NCI-H446 (cell line): Measurements from ENCODE around the gene TRPM1.

Experiments
- DNase-seq, 2 experiments: peaks; one replicate each; lab custom pipeline; 2025; lab: John Stamatoyannopoulos, UW

The TRPM1 gene

DNA sequence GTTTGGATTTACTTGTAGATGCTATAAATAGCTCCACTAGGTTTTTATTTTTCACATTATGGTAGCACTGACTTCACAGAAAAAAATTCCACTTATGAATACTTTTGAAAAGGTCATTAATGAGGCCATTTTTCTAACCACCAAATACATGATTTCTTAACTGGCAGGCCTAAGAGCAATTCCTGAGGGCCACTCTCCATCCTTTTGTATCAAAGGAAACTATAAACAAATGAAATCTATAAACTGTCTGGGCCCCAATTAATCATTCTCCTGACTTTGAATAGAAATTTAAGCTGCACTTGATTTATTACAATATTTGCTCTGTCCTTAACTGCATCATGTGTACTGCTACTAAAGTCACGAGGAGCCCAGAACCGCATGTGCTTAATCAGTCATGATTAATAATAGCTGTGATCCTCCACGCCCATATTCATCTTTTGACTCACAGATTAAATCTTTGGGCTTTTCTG is 85.0 kb downstream of the TRPM1 start:
- no peak for DNase-seq

DNA sequence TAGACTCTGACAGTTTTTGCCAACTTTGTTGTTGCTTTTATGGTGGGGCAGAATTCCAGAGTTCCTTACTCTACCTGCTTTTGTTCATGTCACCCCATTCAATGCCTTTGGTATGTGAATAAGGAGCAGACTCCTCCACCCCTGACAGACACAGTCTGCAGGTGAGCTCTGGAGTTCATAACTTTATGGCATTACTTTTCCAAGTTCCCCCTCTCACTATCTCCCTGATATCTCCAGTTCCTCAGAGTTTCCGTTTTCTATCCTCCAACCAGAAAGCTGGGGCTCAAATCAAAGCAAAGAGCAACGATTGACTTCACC is 87.0 kb downstream of the TRPM1 start:
- DNase-seq: no peak

DNA sequence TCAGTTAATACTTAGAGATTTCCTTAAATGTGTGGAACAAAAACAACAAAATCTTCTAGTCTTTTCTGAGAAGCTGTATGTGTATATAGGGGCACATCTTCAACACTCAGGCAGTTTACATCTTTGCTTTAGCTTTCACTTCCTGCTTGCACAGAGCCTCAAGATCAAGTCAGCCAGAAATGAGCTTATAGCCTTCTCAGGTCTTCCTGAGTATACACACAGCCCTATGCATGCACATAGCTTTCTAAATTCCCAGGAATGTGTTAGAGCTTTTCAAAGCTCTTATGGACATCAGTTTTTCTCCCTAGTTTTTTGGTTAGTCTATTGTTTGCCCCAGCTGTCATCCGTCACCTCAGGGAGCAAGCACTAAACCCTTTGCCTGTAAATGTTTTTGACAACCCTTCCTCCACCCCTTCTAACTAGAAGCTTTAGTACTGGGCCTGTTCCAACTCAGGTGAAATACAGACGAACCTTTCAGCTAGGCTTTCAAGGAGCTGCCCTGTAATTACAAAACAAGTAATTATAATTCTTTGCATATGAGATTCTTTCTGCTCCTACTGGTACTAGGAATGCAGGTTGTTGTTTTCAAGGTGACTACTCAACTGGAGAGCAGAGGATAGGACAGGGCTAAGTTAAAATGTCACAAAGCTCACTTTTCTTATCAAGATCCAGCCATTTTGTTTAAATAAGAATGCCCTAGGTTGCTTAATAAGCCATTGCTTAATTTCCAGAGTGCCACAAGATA is 87.5 kb downstream of the TRPM1 start:
- DNase-seq: no peak

DNA sequence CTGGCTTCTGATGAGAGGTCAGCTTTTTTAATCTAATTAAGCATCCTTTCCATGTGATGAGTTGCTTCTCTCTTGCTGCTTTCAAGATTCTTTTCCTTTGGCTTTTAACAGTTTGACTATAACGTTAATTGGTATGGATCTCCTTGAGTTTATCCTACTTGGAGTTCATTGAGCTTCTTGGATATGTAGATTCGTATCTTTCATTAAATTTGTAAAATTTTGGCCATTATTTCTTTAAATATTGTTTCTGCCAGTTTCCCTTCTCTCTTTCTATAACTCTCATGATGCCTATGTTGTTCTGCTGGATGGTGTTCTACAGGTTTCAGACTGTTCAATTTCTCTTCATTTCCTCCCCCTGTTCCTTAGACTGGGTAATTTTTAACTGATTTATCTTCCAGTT is 89.1 kb downstream of the TRPM1 start:
- no peak for DNase-seq

DNA sequence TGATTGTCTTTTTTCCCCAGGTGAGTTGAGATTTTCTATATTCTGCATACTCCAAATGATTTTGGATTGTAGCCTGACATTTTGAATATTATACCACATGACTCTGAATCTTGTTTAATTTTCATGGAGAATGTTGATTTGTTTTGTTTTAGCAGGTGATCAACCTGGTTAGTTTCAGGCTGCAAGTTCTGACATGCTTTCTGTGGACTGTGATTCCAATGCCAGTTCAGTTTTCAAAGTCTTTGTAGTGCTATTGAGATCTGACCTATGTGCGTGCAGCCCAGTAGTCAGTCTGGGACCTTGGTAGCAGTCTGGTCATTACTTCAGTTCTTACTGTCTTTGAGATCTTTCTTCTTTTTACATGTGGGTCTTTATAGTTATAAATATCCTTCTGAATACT is 91.5 kb downstream of the TRPM1 start:
- no peak for DNase-seq

DNA sequence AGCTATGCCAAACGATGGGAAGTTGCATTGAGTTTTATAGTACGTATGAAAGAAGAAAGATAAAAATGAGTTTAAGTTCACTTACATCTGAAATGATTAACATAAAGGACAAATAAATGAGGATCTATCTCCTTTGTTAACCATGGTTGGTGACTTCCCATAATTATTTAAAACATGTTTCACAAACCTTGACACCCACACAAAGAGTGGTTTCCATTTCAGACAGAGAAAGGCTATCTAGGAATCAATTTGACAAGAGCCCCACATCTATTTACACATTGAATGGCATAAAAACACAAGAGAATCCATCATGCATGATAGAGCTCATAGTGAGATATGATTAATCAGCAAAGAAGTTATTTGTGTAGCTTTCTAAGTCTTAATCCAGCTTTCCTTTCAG is 95.9 kb downstream of the TRPM1 start:
- no peak for DNase-seq

DNA sequence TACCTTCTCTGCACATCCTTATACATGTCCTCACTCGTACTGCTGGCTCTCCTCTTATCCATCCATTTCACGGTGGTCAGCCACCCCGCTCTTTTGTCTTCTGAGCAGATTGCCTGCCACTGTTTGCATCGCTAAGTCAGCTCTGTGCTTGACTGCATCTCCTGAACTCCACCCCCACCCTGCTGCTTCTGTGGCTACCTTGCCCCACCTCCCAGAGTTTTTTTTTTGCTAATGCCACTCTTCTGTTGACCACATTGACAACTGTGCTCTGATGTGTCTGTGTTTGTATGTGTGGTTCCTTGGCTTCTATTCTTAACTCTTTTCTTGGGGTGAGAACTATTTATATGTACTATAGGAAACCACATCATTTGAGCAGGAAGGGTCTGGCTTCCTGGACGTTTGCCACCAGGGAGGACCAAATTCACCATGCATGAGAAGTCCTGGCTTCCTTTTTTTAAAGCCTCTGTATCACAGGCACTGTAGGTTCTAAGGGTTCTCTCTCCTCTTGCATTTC is 97.2 kb downstream of the TRPM1 start:
- DNase-seq: no peak

DNA sequence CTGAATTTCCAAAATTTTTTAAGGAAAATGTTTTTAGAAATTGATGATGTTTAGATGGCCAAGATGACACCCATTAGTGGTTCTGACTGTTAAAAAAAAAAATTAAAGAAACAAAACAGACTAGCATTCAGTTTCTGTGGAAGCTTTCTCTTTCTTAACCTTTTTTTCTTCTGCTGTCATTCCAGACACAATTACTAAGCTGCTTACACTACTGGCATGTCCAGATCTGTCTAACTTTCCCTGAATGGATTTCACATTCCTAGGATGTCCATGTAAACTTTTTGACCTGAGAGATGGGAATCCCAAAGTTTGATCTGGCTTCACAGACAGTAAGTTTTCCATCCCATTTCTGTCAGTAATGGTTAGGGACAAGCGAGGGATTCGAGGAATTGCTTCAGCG is 99.8 kb downstream of the TRPM1 start:
- no peak for DNase-seq

DNA sequence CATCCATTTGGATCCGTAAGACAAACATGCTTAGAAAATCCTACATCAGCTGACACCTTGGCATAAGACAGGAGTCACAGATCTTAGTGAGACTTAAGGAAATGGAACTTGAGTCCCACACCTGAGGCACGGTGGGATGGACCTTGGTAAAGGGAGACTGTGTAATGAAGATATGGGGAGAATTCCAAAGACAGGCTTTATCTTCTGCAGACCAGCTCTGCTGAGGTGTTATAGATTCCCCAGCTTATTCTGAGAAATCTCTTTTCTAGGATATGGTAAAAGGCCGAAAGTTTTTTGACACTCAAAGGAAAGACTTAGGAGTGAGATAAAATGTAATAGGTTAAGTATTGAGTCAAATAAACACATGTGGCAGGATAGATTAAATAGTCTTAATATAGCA is 101.8 kb downstream of the TRPM1 start:
- DNase-seq: no peak

DNA sequence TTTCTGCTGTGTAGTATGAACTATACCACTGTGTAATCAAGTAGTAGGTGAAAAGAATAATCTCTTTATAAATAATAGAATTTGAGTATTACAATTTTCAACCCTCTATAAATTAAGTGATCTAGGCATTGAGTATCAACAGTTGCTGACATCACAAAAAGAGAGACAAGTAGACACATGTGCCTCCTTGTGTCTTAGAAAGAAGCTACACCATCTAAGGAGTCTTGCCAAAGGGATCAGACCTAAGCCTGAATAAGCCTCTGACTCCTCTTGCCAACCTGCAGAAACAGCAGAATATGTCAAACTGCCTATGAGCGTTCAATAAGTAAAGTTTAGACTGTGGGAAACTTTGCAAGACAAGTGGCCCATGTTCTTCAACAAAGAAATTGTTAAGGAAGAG is 104.3 kb downstream of the TRPM1 start:
- DNase-seq: no peak

DNA sequence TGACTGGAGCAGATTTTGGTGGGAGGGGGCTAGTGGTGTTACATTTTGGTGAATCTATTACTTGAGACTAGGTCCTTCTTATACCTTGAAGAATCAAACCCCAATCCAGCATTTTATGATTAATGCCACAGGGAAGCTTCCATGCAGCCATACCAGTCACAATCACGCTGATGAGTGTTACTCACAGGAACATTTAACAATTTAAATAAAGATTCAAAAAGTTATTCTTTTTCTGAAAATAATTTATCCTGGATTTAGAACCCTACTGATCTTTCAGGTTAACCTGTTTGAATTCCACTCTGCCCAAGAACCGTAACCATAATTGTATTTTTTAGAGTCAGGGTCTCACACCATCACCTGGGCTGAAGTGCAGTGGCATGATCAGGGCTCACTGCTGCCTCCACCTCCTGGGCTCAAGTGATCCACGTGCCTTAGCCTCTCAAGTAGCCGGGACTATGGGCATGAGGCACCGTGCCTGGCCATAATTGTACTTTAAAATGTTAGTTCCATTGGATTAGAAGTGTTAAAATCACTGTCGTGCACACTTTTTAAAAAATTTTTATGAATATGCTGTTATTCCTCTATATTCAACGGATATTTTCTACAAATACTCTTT is 109.2 kb downstream of the TRPM1 start:
- no peak for DNase-seq

DNA sequence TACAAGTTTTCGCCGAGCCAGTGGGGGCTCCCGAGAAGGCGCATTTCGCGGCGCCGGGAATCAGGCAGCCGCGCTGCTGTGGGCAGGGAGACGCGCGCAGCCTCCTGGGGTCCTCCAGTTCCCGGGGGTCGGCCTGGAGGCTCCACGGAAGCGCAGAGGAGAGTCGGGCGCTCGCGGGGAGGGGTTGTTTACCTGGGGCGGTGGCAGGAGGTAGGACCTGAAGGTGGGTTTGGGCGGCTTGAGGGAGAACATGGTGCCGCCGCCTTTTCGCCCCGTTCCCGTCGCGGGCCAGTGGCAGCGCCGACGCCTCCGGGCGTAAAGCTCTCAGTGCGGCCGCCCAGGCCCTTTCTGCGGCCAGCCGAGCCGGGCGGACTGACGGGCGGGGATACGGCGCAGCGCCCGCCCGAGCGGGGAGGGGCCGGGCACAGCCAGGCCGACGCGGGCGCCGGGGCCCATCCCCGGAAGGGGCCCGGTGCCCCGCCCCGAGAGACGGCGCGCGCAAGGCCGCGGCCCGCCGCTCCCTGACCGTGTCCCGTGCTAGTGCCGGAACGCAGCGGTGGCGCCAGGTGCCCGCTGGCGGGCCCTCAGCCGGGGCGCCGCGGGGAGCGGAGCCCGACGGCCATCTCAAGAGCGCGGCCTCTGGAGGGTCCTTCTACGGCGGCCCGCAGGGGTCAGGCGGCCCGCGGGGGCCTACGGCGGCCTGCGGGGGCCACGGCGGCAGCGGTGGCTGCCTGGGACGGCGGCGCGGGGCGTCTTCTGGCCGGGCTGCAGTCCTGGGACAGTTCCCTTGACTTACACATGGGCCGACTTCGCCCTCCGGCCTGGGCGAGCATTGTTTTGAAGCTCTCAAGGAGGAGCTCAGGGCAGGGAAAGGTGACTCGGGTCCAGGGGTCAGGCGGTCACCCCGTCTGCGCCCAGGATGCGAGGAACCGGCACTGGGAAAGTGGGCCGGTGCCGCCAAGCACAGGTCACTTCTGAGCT is 110.0 kb downstream of the TRPM1 start, which contains the start of gene MTMR10:
MTMR10 (minus strand) TSS at position 374 of the 981 bp plus-strand sequence; CDS start at position 252, 122 bp downstream.
- peak in 1 of 2 experiments; percentile 71 for DNase-seq

DNA sequence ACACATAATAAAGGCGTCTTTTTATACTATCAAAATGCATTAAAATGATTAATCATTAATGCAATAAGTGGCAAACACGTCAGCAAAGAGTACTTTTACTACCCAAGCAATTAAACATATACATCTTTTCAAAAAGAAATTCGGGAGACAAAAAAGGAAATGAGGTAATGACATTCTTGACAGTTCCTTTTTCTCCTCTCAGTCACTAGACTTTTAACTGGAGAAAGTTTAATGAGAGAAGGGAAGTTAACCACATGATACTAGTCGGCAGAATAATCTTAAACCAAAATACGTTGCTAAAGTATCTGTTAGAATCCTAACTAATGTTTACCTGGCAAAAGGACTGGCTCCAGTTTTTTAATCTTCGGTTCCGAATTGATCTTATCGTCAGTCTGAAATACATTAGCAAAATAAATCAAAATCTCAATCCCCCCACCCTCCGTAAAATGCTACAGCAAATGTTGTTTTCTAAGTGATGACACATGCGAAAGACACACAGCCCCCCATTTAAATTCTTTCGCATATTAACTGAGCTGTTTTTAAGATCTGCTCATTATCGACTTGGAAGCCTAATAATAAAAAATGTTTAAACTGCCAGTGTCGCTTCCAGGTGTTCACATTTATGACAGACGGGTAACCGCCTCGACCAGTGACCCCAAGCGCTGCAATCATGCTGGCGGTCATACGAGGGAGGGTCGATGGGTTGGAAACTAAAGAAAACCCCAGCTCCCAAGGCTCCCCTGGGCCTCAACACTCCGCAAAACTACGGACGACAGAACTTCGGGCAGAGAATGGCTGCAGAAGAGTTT is 110.9 kb downstream of the TRPM1 start:
- no peak for DNase-seq

DNA sequence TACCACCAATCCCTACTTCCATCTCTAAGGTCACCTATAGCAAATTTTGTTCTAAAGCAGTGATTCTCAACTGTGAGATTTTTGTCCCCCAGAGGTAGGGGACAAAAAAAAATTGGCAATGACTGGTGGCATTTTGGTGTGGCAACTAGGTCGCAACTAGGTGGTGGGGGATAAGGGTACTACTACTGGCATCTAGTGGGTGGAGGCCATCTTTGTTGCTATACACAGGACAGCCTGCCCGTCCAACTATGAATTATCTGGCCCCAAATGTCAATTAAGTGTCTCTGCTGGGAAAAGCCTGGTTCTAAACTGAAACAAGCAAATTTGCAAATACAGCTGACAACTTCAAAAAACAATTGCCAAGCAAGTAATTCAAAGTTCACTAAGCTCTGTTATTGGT is 111.5 kb downstream of the TRPM1 start:
- DNase-seq: no peak

DNA sequence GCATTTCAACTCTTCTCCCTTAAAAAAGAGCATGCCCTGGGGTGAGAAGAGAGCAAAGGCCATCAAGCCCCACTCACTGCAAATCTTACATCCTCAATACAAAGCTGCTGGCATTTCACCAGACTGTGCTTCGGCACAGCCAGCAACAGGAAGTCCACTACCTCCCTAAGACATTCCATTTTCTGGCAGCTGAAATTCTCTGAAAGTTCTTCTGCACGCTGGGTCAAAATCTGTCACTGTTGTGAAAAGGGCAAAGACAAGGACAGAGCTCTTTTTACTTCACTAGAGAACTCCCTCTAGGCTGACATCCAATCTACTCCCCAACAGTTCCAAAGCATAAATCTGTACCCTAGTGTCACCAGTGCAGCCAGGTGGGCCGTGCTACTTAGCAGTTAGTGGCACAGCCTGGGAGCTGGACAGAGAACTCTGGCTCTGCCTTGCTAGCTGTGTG is 116.4 kb downstream of the TRPM1 start:
- no peak for DNase-seq

DNA sequence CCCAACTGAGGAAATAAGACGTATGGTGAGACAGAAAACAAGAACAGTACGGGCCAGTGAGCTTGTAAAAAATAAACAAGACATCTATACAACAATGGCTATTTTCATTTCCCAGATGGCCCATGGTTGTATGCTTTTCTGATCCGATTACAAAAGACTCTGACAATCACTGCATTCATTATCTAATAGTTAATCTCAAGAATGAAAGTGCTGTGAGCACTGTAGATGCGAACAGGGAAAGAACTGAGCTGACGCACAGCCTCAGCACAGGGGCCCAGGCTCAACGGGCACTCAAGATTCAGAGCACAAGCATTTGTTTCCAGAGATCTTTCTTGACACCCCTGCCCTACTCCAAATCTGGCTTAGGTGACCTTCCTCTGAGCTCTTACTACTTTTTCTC is 117.0 kb downstream of the TRPM1 start:
- DNase-seq: no peak

DNA sequence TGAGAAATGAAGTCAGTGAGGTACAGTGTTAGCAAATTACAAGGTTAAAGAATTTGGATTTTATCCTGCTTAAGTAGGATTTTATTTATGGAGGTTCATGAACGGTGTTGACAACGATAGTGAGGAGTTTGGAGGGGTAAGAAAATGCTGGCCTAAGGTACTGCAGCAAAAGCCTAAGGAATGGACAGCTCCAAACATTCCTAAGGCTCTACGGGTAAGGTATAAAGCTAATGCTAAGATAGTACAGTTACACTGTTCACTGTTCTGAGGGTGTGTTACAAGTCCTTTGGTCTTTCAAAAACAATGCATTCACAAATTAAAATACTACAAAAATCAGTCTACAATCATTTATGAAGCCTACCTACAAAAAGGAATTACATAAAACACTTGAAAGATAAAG is 117.4 kb downstream of the TRPM1 start:
- no peak for DNase-seq

DNA sequence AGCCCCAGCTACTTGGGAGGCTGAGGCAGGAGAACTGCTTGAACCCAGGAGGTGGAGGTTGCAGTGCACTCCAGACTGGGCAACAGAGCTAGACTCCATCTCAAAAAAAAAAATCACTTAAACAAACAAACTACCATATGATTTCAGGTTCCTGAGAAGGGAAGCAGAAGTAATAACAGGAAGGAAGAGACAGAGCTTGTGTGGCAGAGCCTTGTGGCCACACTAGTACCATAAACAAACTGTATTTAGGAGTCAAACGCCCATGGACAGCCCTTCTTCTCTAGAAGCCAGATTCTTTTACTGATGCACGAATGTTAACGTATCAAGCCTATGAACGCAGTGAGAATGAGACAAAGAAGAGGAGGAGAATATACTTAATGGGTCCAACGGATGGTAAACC is 122.1 kb downstream of the TRPM1 start:
- no peak for DNase-seq

DNA sequence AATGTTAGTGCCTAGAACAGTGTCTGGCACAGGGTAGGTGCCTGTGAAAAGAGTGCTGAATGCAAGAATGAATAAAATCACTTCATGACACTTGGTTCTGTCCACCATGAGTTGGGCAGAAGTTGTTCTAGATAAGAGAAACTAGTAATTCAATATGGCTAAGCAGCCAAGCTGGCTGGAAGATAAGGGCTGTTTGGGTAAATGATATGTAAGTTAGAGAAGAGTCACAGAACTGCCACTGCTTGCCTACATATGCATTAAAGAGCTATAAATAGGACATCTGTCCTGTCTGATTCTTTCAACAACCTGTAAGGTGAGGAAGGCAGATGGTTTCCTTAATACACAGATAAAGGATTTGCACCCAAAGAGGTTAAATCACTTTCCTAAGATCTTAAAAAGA is 123.2 kb downstream of the TRPM1 start:
- DNase-seq: no peak

DNA sequence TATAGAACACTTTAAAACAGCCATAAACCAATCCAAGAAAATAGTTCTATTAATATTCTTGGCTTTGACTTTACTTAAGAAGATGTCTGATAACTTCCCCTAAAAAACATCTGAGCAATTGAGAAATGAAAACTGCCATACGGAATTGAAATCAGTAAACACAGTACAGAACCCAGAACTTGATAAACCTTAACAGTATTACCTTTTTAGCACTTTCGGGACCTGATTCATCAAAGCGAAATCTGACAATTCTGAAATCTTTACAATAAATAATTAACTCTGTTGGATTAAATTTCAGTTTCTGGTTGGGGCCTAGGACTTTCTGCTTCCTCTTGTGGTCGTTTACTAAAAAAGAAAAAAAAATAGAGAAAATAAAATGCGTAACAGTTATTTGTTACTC is 127.4 kb downstream of the TRPM1 start:
- no peak for DNase-seq

DNA sequence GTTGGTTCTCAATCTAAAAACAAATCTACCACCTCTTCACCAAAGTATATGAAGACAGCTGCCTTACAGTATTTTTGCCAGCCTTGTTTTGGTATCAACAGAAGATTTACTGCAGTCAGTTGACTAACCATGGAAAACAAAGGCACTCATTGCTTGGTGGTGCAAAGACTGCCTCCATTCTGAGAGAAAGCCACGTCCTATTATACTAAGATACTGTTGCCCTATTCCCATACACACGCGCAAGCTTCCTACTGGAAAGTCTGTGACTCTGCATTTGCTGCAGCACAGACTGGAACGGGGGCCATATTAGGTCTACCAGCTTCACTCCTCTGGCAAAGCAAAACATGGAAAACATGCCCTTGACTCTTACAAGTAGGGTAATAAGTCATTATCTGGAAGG is 128.1 kb downstream of the TRPM1 start:
- DNase-seq: no peak

DNA sequence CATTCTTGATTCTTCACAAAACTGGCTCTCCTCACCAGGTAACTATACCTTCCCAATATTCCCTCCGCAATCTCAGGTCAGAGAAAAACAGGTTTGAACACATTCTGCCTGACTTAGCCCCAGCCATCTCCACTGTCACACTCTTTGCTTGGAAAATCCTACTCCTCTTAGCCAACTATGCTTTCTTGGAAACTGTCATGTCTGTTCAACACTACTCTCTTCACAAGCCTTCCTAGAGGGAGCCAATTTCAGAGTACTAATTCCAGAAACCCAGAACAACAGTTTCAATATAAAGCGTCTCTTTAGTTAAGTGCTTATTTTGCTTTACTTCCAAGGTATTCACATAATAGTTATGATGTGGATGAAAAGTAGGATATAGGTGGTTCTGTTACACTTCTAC is 131.8 kb downstream of the TRPM1 start:
- DNase-seq: no peak
